Ascending aorta (tissue), 2 donors: ENCODE results near the gene KDF1. TPM values are rescaled to one million over a fixed set of nuclear protein-coding genes. Genes with fewer than 3 reads are reported as not detected.
A peak's percentile ranks its signal among the peaks of the same experiment; 100 is the strongest.

Experiments
- DNase-seq, 2 donors: peaks; one replicate each; pipeline ENCODE4 v3.0.0-alpha.2; 2019; ENCODE audit warnings: low spot score in 2 of 2
- H3K27ac ChIP-seq, 2 donors: fragments of 200-600 bp; sonication (generic); one replicate each; pipeline ENCODE4 v1.5.1; 2016 to 2017; ENCODE audit warnings: mild to moderate bottlenecking in 1 of 2
- H3K27me3 ChIP-seq: fragments of 200-600 bp; sonication (generic); one replicate; pipeline ENCODE4 v1.5.1; 2017
- H3K36me3 ChIP-seq, 2 donors: fragments of 200-600 bp; sonication (generic); one replicate each; pipeline ENCODE4 v1.5.1; 2016
- H3K4me1 ChIP-seq, 2 donors: fragments of 200-600 bp; sonication (generic); one replicate each; pipeline ENCODE4 v1.5.1; 2016 to 2017; ENCODE audit warnings: mild to moderate bottlenecking in 1 of 2
- H3K4me3 ChIP-seq, 2 donors: fragments of 200-600 bp; sonication (generic); one replicate each; pipeline ENCODE4 v1.5.1; 2016 to 2017; ENCODE audit warnings: mild to moderate bottlenecking in 1 of 2
- H3K9me3 ChIP-seq, 2 donors: fragments of 200-600 bp; sonication (generic); one replicate each; pipeline ENCODE4 v1.5.1; 2016
- CTCF ChIP-seq, 3 experiments: fragments of 200-600 bp in 2 of 3; fragments of 450-650 bp in 1 of 3; sonication (generic) in 2 of 3; IDR thresholded peaks; one replicate each; pipeline ENCODE4 v1.5.1; 2016 to 2019; ENCODE audit warnings: antibody characterized with exemption in 3 of 3, mild to moderate bottlenecking in 1 of 3, moderate library complexity in 1 of 3
- intact Hi-C: fragments of 100-400 bp; cut with DNase I; formaldehyde crosslinking; loops from one replicate; pipeline ENCODE4 v1.15.1; 2023
- total RNA-seq: library from RNA; depleted of rRNA; stranded (reverse); fragments of >200 nt; gene quantifications from one replicate; pipeline ENCODE4 v1.1.0, GENCODE V29; 2016

The KDF1 gene
- total RNA-seq, 1 donor from 2014 or later: not detected

- H3K4me1 ChIP-seq: no peaks in the 10 kb centered on the region
- no peaks in the 10 kb centered on the region for H3K9me3 ChIP-seq
- TF ChIP-seq CTCF (IDR thresholded peaks at IDR 0.05): no peak
- H3K36me3 ChIP-seq: no peaks in the 10 kb centered on the region
- no peak overlapping the region for H3K4me3 ChIP-seq
- no peak for DNase-seq
- no peaks in the 10 kb centered on the region for H3K27me3 ChIP-seq
- no peak overlapping the region for H3K27ac ChIP-seq
- intact Hi-C loops: loop anchor here (10.0 kb wide), 1 partner anchor 129 kb away; no protein-coding TSS in a partner anchor
Observed at GRCh38 chr1:26965628-26966027, 5.4 kb upstream of the KDF1 start.

- Histone ChIP-seq H3K36me3 (no peaks in the 10 kb centered on the region), H3K9me3 (no peaks in the 10 kb centered on the region), H3K27me3 (peaks cover 2% of the 10 kb centered on the region), H3K4me1 (peaks cover under 1 to 2% of the 10 kb centered on the region in 2 donors), H3K27ac (no peak overlapping the region), H3K4me3 (no peak overlapping the region)
- intact Hi-C loops: loop anchor here (10.0 kb wide), 1 partner anchor 130 kb away; no protein-coding TSS in a partner anchor
- DNase-seq: no peak
- no peak for TF ChIP-seq CTCF (IDR thresholded peaks at IDR 0.05)
Observed at GRCh38 chr1:26965213-26965612, 4.9 kb upstream of the KDF1 start.

GRCh38 chr1:26961826-26962225, 1.6 kb upstream of the KDF1 start:
- Histone ChIP-seq H3K27ac (no peak overlapping the region), H3K27me3 (peaks cover 16% of the 10 kb centered on the region), H3K9me3 (no peaks in the 10 kb centered on the region), H3K36me3 (no peaks in the 10 kb centered on the region), H3K4me3 (no peak overlapping the region), H3K4me1 (peaks cover 5 to 9% of the 10 kb centered on the region in 2 donors)
- no peak for DNase-seq
- TF ChIP-seq CTCF (IDR thresholded peaks at IDR 0.05): no peak
- intact Hi-C loops: loop anchor here (10.0 kb wide), 1 partner anchor 133 kb away; no protein-coding TSS in a partner anchor

- no peaks in the 10 kb centered on the region for H3K36me3 ChIP-seq
- H3K27me3 ChIP-seq: peaks cover 16% of the 10 kb centered on the region
- H3K4me1 ChIP-seq: peaks cover 5 to 9% of the 10 kb centered on the region in 2 donors
- no peaks in the 10 kb centered on the region for H3K9me3 ChIP-seq
- no peak overlapping the region for H3K27ac ChIP-seq
- no peak for DNase-seq
- intact Hi-C loops: loop anchor here (10.0 kb wide), 1 partner anchor 134 kb away; no protein-coding TSS in a partner anchor
- peak overlapping the region in 1 of 2 donors; percentile 37 for H3K4me3 ChIP-seq
- no peak for TF ChIP-seq CTCF (IDR thresholded peaks at IDR 0.05)
Observed at GRCh38 chr1:26960625-26960966, 328 bp upstream of the KDF1 start.

GRCh38 chr1:26959270-26959669, 998 bp downstream of the KDF1 start:
- Histone ChIP-seq H3K9me3 (no peaks in the 10 kb centered on the region), H3K4me1 (peaks cover 5 to 9% of the 10 kb centered on the region in 2 donors), H3K36me3 (no peaks in the 10 kb centered on the region), H3K27ac (no peak overlapping the region), H3K4me3 (no peak overlapping the region), H3K27me3 (peaks cover 16% of the 10 kb centered on the region)
- DNase-seq: no peak
- intact Hi-C loops: no loop called here
- no peak for TF ChIP-seq CTCF (IDR thresholded peaks at IDR 0.05)

- no peak overlapping the region for H3K27ac ChIP-seq
- no peaks in the 10 kb centered on the region for H3K9me3 ChIP-seq
- no peaks in the 10 kb centered on the region for H3K36me3 ChIP-seq
- peaks cover 16% of the 10 kb centered on the region for H3K27me3 ChIP-seq
- H3K4me1 ChIP-seq: peaks cover 5 to 9% of the 10 kb centered on the region in 2 donors
- DNase-seq: no peak
- intact Hi-C loops: no loop called here
- no peak overlapping the region for H3K4me3 ChIP-seq
- TF ChIP-seq CTCF (IDR thresholded peaks at IDR 0.05): no peak
Observed at GRCh38 chr1:26957306-26957705, 3.0 kb downstream of the KDF1 start.
